ENCODE measurements around the gene NFKB2. TPM values are rescaled to one million over a fixed set of nuclear protein-coding genes. Genes with fewer than 3 reads are reported as not detected.
A peak's percentile ranks its signal among the peaks of the same experiment; 100 is the strongest.

Gene NFKB2
- total RNA-seq, 4 donors from 2014 or later: 19.3 to 49.2 (median 31.8) TPM

- Histone ChIP-seq H3K4me3 (peak overlapping the region; percentile 67 to 99 (median 93)), H3K4me1 (peaks cover 0 to 46% (median 36%) of the 10 kb centered on the region in 4 donors), H3K36me3 (peaks cover 0 to 15% (median 7%) of the 10 kb centered on the region in 3 donors), H3K27me3 (peaks cover 0 to 44% of the 10 kb centered on the region in 2 donors), H3K27ac (peak overlapping the region in 1 of 4 donors; percentile 90), H3K9me3 (no peaks in the 10 kb centered on the region)
- 0 to 2% methylated on average over 53 to 54 of the region's 54 CpGs for WGBS, 2 donors
- TF ChIP-seq CTCF (IDR thresholded peaks at IDR 0.05) (no peak), POLR2A (IDR thresholded peaks at IDR 0.05) (no peak), EP300 (IDR thresholded peaks at IDR 0.05) (no peak)
- peak in 1 of 2 donors; percentile 30 for DNase-seq (ENCODE audit: low spot score in 2 of 2)
Measured at GRCh38 chr10:102419269-102420180, 24.0 kb downstream of the NFKB2 start.

GRCh38 chr10:102420181-102420713, 24.7 kb downstream of the NFKB2 start:
- WGBS, 2 donors: 0 to 4% methylated on average over 20 to 21 of the region's 21 CpGs
- H3K27ac ChIP-seq: peak overlapping the region; percentile 47 to 90 (median 86)
- DNase-seq (ENCODE audit: low spot score in 2 of 2): no peak
- H3K4me1 ChIP-seq: peaks cover 0 to 52% (median 36%) of the 10 kb centered on the region in 4 donors
- peak overlapping the region; percentile 67 to 99 (median 93) for H3K4me3 ChIP-seq
- H3K27me3 ChIP-seq: peaks cover 0 to 37% of the 10 kb centered on the region in 2 donors
- H3K9me3 ChIP-seq: no peaks in the 10 kb centered on the region
- peaks cover 0 to 22% (median 7%) of the 10 kb centered on the region in 3 donors for H3K36me3 ChIP-seq
- TF ChIP-seq POLR2A (IDR thresholded peaks at IDR 0.05) (no peak), EP300 (IDR thresholded peaks at IDR 0.05) (no peak), CTCF (IDR thresholded peaks at IDR 0.05) (no peak)

GRCh38 chr10:102420714-102421506, 25.4 kb downstream of the NFKB2 start, which contains the start of gene FBXL15:
TSS of gene FBXL15 (plus strand) at chr10:102420836. CDS start at chr10:102421130, 294 bp downstream.
- peaks cover 0 to 22% (median 7%) of the 10 kb centered on the region in 3 donors for H3K36me3 ChIP-seq
- H3K27ac ChIP-seq: peak within 1 kb of the TSS; percentile 47 to 90 (median 86)
- peak in 2 of 5 experiments; percentile 40 to 66 for TF ChIP-seq CTCF (IDR thresholded peaks at IDR 0.05)
- peak in 1 of 2 donors; percentile 41 for TF ChIP-seq POLR2A (IDR thresholded peaks at IDR 0.05)
- peak; percentile 68 to 92 for TF ChIP-seq EP300 (IDR thresholded peaks at IDR 0.05)
- peak within 1 kb of the TSS; percentile 67 to 99 (median 93) for H3K4me3 ChIP-seq
- DNase-seq (ENCODE audit: low spot score in 2 of 2): peak; percentile 96 to 98
- H3K4me1 ChIP-seq: peaks cover 0 to 59% (median 36%) of the 10 kb centered on the region in 4 donors
- peaks cover 0 to 31% of the 10 kb centered on the region in 2 donors for H3K27me3 ChIP-seq
- no peaks in the 10 kb centered on the region for H3K9me3 ChIP-seq
- WGBS, 2 donors: 0 to 1% methylated on average over 38 to 45 of the region's 66 CpGs

- no peak for TF ChIP-seq CTCF (IDR thresholded peaks at IDR 0.05)
- no peak for TF ChIP-seq EP300 (IDR thresholded peaks at IDR 0.05)
- TF ChIP-seq POLR2A (IDR thresholded peaks at IDR 0.05): no peak
- WGBS, 2 donors: 0% methylated on average over 10 of the region's 14 CpGs
- peak overlapping the region; percentile 67 to 99 (median 93) for H3K4me3 ChIP-seq
- H3K36me3 ChIP-seq: peaks cover 0 to 22% (median 7%) of the 10 kb centered on the region in 3 donors
- peaks cover 0 to 63% (median 36%) of the 10 kb centered on the region in 4 donors for H3K4me1 ChIP-seq
- DNase-seq (ENCODE audit: low spot score in 2 of 2): no peak
- H3K27me3 ChIP-seq: peaks cover 0 to 26% of the 10 kb centered on the region in 2 donors
- H3K27ac ChIP-seq: peak overlapping the region; percentile 47 to 90 (median 86)
- no peaks in the 10 kb centered on the region for H3K9me3 ChIP-seq
Measured at GRCh38 chr10:102421507-102421756, 25.9 kb downstream of the NFKB2 start.
